Stimulated activated naive CD4-positive, alpha-beta T cell treated with Interleukin-2 at 50 U/mL for 16 hours (primary cell): Measurements from ENCODE around the gene IFI27L1.

Experiments used
- DNase-seq: peaks from one replicate; lab custom pipeline; 2025; lab: John Stamatoyannopoulos, UW

IFI27L1 gene

DNA sequence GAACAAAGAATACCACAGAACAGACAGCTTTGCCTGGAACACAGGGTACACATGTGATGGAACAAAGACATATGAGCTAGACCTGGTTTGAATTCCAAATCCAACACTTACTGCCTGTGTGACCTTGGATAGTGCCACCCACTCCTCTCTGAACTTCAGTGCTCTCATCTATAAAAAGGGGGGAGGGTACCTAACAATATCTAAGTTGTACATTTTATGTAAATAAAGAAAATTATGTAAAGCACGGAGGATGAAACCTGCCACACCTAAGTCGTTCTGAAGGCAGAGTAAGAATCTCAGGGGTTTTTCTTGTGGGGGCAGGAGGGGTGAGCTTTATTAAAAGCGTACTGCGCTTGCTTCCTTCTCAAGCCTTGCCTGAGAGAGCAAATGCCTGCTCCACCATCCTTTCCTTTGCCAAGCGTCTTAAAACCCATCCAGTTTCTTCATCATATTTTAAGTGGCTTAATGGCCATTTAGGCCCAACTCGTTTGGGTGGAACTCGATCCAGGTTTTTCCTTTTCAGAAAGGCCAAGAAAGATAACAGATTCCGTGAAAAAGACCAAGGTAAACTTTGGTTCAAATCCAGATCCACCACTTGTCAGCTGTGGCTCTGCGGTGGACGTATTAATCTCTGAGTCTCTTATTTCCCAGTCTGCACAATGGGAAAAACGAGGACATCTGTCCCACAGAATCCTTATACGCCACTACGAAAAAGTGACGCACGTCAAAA is 1.1 kb upstream of the IFI27L1 start:
- DNase-seq = no peak

GRCh38 chr14:94081386-94081820 is 293 bp downstream of the IFI27L1 start:
- no peak for DNase-seq

GRCh38 chr14:94087891-94088290 is 6.8 kb downstream of the IFI27L1 start:
- no peak for DNase-seq

- DNase-seq = no peak
Measured at GRCh38 chr14:94088516-94088915, 7.4 kb downstream of the IFI27L1 start.

GRCh38 chr14:94089479-94089878 is 8.4 kb downstream of the IFI27L1 start:
- no peak for DNase-seq

DNA sequence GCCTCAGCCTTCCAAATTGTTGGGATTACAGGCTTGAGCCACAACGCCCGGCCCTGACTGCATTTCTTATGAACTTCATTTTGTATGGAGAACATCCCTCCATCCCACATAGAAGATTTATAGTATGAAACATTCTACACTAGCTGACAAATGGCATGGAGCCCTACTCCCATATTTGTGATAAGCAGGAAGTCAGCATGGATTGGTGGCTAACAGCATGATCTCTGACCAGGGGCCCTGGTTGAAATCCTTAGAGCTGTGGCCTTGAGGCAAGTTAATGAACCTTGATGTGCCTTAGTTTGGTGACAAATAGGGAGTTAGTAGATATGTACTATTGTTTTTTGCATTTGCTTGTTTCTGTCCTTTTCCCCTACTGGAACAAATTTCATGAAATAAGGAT is 12.3 kb downstream of the IFI27L1 start:
- no peak for DNase-seq

DNA sequence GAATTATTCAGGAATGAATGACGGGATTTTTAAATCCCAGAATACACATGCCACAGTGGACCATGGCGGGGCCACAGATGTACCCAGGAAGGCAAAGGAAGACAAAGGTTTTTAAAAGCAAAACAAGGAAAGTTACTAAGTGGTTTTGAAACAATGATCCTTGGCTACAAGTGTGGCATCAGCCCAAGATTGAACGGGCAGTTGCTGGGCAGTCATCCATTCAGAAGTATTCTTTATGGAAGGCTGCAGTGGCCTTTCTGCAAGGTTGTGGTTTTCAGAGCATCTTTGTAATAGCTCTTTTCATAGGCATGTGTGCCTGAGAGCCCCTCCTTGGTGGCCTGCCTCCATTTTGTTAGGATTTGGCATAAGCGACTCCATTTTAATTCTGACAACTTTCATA is 16.0 kb downstream of the IFI27L1 start:
- DNase-seq = no peak

DNA sequence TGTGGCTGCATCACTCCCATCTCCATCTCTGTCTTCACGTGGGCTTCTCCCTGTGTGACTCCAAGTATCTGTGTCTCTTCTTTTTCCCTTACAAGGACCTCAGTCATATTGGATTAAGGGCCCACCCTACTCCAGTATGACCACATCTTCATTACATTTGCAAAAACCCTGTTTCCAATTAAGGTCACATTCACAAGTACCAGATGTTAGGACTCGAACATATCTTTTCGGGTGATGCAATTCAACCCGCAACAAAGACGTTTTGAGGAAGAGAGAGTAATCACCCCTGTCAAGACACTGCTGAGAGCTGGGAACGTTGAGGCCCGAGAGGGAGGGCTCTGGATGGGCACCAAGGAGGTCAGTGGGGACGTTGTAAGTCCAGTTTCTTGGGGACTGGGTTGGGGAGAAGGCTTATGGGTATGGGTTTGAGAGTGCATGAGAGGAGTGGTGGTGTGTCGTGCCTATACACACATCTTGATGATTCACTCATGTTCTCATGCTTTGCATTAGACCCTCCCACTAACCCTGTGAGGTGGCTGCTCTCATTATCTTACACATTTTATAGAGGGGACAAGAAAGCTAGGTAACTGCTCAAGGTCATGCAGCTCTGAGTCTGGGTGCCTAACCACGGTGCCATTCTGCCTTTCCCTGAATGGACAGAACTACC is 17.3 kb downstream of the IFI27L1 start:
- no peak for DNase-seq

- no peak for DNase-seq
Measured at GRCh38 chr14:94099006-94099405, 17.9 kb downstream of the IFI27L1 start.

DNA sequence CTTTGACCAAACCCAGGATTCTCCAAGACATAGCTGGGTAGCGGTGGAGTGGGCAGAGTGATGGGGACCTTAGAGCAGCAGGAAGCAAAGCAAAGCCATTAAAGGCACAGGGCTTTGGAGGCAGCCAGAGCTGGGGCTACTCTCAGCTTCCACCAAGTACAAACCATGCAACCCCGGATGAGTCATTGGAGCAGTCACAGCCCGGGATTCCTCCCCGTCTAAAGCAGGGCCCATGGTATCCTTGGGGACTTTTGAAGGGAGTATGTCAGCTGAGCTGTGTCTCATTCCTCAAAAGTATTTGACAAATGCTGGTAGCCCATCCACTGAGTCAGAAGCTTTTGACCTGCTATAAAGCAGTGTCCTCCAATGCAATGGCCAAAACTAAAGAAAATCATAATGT is 19.7 kb downstream of the IFI27L1 start:
- no peak for DNase-seq

GRCh38 chr14:94101748-94102147 is 20.6 kb downstream of the IFI27L1 start:
- DNase-seq = no peak

DNA sequence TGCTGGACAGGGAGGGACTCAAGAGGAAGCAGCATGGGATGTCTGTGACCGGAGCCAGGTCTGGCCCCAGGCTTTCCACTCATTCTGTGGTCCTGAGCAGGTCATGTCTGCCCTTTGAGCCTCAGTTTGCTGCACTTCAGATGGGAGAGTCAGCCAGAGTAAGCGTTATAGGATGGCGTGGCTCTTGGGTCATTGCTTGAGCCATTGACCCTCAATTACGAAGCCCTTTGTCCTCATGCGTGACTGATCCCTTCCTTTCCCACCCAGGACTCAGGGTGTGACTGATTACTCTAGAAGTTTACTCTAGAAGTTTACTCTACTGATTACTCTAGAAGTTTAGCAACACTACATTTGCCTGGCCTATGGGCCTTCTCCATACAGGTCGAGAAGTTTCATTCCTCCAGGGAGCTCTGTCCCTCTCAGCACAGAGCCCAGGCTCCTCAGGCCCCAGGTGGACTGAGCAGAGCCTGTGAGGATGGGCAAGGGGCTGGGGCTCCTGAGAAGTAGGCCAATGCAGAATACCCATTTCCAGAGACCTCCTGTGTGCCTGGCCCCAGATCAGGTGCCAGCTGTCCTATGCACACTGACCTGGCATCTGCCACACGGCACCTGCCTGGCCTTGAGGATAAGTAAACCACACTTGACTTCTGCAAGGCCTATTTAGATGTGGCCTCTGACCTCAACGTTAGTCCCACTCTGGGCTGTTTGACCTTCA is 21.8 kb downstream of the IFI27L1 start:
- no peak for DNase-seq

DNA sequence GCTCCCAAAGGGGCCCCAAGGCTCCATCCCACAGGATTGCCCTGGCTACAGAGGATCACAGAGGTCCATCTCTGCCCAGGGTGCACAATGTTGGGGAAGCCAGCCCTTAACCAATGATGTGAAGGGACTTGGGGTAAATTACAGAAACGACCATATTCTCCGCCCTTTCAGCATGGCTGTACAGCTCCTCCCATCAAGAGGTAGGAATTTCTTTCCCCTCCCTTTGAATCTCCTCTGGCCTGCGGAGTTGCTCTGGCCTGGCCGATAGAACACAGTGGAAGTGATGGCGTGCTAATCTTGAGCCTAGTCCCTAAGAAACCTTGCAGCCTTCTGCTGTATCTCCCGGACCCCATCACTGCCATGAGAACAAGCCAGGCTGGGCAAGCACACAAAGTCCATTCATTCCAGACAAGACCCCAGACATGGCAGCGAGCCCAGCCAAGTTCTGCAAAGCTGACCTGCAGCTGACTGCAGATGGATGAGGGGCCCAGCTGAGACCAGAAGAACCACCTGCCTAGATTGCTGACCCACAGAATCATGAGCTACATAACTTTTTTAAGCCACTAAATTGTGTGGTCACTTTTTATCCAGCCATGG is 22.5 kb downstream of the IFI27L1 start:
- no peak for DNase-seq

DNA sequence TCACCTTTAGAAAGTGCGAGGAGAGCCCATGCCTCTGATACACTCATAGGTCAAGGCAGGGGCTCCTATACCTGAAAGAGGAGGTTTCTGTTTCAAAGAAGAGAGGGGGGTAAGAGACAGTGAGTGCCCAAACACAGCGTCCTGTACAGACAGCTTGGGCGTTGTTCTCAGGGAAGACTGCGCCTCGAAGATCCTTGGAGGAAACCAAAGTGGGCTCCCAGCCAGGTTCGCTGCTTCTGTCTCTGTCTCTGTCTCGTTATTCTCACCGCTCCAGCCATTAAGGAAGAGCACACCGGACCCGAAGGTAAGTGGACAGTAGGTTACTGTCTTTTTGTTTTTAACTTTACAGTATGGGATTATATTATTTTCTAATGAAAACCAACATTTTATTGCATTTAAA is 23.6 kb downstream of the IFI27L1 start:
- DNase-seq = no peak

- DNase-seq = no peak
Measured at GRCh38 chr14:94109915-94110250, 28.8 kb downstream of the IFI27L1 start.

- no peak for DNase-seq
Measured at GRCh38 chr14:94110552-94111181, 29.6 kb downstream of the IFI27L1 start, which contains the start of gene IFI27. TSS of gene IFI27 (plus strand) at chr14:94110736.

GRCh38 chr14:94111276-94112095 is 30.4 kb downstream of the IFI27L1 start:
- no peak for DNase-seq

GRCh38 chr14:94112513-94113063 is 31.5 kb downstream of the IFI27L1 start:
- no peak for DNase-seq

DNA sequence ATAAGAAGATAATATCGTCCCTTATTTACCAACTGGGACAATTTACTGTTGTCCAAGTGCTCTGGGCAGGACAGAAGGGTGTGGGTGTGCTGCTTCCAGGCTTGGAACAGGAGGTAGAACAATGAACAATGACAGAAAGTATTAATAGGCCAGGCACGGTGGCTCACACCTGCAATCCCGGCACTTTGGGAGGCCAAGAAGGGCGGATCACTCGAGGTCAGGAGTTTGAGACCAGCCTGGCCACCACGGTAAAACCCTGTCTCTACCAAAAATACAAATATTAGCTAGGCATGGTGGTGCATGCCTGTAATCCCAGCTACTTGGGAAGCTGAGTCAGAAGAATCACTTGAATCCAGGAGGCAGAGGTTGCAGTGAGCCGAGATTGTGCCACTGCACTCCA is 32.0 kb downstream of the IFI27L1 start:
- DNase-seq = no peak

- DNase-seq = no peak
Measured at GRCh38 chr14:94113490-94113889, 32.4 kb downstream of the IFI27L1 start.
